Dermis blood vessel endothelial cell (primary cell): ENCODE results near the gene PYCARD. TPM values are rescaled to one million over a fixed set of nuclear protein-coding genes. Genes with fewer than 3 reads are reported as not detected.

ENCODE experiments used
- total RNA-seq: library from RNA; depleted of rRNA; stranded (reverse); fragments of >200 nt; gene quantifications from 2 replicates; pipeline ENCODE4 v1.2.3, GENCODE V29; 2014

The PYCARD gene
- total RNA-seq, 1 donor from 2014 or later: 101 TPM

Other genes starting within 250 kb of the PYCARD start
- gene SETD1A, start 245.0 kb downstream of the PYCARD start, total RNA-seq: 2.6 and 5.3 TPM in 2 replicates
- gene HSD3B7, start 217.6 kb downstream of the PYCARD start, total RNA-seq: 21.0 and 26.4 TPM in 2 replicates
- 0.51 and 0.70 TPM in 2 replicates for gene STX1B, start 192.1 kb downstream of the PYCARD start, total RNA-seq
- gene STX4, start 169.2 kb downstream of the PYCARD start, total RNA-seq: 22.9 and 26.2 TPM in 2 replicates
- gene ZNF668, start 128.5 kb downstream of the PYCARD start, total RNA-seq: 7.3 and 9.0 TPM in 2 replicates
- gene ZNF646, start 128.3 kb downstream of the PYCARD start, total RNA-seq: 16.0 and 17.4 TPM in 2 replicates
- 0.88 and 2.0 TPM in 2 replicates for gene PRSS53, start 113.8 kb downstream of the PYCARD start, total RNA-seq
- gene VKORC1, start 108.0 kb downstream of the PYCARD start, total RNA-seq: 67.6 and 109 TPM in 2 replicates
- 18.4 and 36.2 TPM in 2 replicates for gene BCKDK, start 94.4 kb downstream of the PYCARD start, total RNA-seq
- gene KAT8, start 85.1 kb downstream of the PYCARD start, total RNA-seq: 38.3 and 45.6 TPM in 2 replicates
- not detected in 2 replicates for gene PRSS8, start 67.0 kb downstream of the PYCARD start, total RNA-seq
- gene PRSS36, start 52.7 kb downstream of the PYCARD start, total RNA-seq: 0.51 TPM in 1 of 2 replicates, not detected in the other
- 68.2 and 71.3 TPM in 2 replicates for gene FUS, start 22.6 kb downstream of the PYCARD start, total RNA-seq
- gene TRIM72, start 11.4 kb upstream of the PYCARD start, total RNA-seq: not detected in 2 replicates
- gene PYDC1, start 14.4 kb upstream of the PYCARD start, total RNA-seq: not detected in 2 replicates
- gene ITGAM, start 57.2 kb upstream of the PYCARD start, total RNA-seq: 0.34 TPM in 1 of 2 replicates, not detected in the other
- gene ITGAX, start 152.4 kb upstream of the PYCARD start, total RNA-seq: 0.14 and 0.34 TPM in 2 replicates
- not detected in 2 replicates for gene ITGAD, start 190.6 kb upstream of the PYCARD start, total RNA-seq
- not detected in 2 replicates for gene COX6A2, start 225.6 kb upstream of the PYCARD start, total RNA-seq
- 0.05 and 0.17 TPM in 2 replicates for gene ZNF843, start 240.0 kb upstream of the PYCARD start, total RNA-seq